HCEC 1CT (cell line): ENCODE data around the gene RANBP9.

Experiments
- DNase-seq: peaks from one replicate; pipeline ENCODE4 v3.0.0-alpha.2; 2017

Gene RANBP9

GRCh38 chr6:13711733-13712598 is at the start of gene RANBP9:
TSS of gene RANBP9 (minus strand) at chr6:13711835. CDS start at chr6:13711505, 330 bp downstream.
- DNase-seq = peak; percentile 90

GRCh38 chr6:13760307-13761304 is 49.0 kb upstream of the RANBP9 start:
- no peak for DNase-seq

- DNase-seq = no peak
Observed at GRCh38 chr6:13759025-13759424, 47.4 kb upstream of the RANBP9 start.

GRCh38 chr6:13754644-13755043 is 43.0 kb upstream of the RANBP9 start:
- DNase-seq = no peak

GRCh38 chr6:13743736-13744127 is 32.1 kb upstream of the RANBP9 start:
- no peak for DNase-seq

GRCh38 chr6:13742961-13743735 is 31.5 kb upstream of the RANBP9 start:
- no peak for DNase-seq

- no peak for DNase-seq
Observed at GRCh38 chr6:13741365-13741764, 29.7 kb upstream of the RANBP9 start.

- DNase-seq = no peak
Observed at GRCh38 chr6:13735031-13735430, 23.4 kb upstream of the RANBP9 start.

- peak; percentile 85 for DNase-seq
Observed at GRCh38 chr6:13733178-13733887, 21.7 kb upstream of the RANBP9 start.

GRCh38 chr6:13730704-13731103 is 19.1 kb upstream of the RANBP9 start:
- DNase-seq = no peak

- peak; percentile 80 for DNase-seq
Observed at GRCh38 chr6:13729891-13730290, 18.3 kb upstream of the RANBP9 start.

GRCh38 chr6:13725570-13725969 is 13.9 kb upstream of the RANBP9 start:
- no peak for DNase-seq

- DNase-seq = no peak
Observed at GRCh38 chr6:13725052-13725451, 13.4 kb upstream of the RANBP9 start.

- DNase-seq = no peak
Observed at GRCh38 chr6:13724182-13724581, 12.5 kb upstream of the RANBP9 start.

- DNase-seq = no peak
Observed at GRCh38 chr6:13722880-13723279, 11.2 kb upstream of the RANBP9 start.

GRCh38 chr6:13718123-13718458 is 6.5 kb upstream of the RANBP9 start:
- no peak for DNase-seq

GRCh38 chr6:13716955-13717295 is 5.3 kb upstream of the RANBP9 start:
- no peak for DNase-seq

- DNase-seq = no peak
Observed at GRCh38 chr6:13716225-13716954, 4.8 kb upstream of the RANBP9 start.

- DNase-seq = peak; percentile 28
Observed at GRCh38 chr6:13715444-13715883, 3.8 kb upstream of the RANBP9 start.

- DNase-seq = peak; percentile 19
Observed at GRCh38 chr6:13712599-13712898, 914 bp upstream of the RANBP9 start.

GRCh38 chr6:13711324-13711732 is 307 bp downstream of the RANBP9 start:
- peak; percentile 81 for DNase-seq
